NOMO-1 treated with DMSO at 0.1 percent for 48 hours (cell line): ENCODE results near the gene SPATA13.

ENCODE experiments used
- DNase-seq: peaks from one replicate; lab custom pipeline; 2025; ENCODE audit not compliant: unreplicated experiment; lab: John Stamatoyannopoulos, UW

SPATA13 gene

GRCh38 chr13:24141333-24141910 lies 19.1 kb upstream of the SPATA13 start:
- DNase-seq: no peak

GRCh38 chr13:24142453-24142852 lies 18.1 kb upstream of the SPATA13 start:
- no peak for DNase-seq

GRCh38 chr13:24142886-24143285 lies 17.6 kb upstream of the SPATA13 start:
- DNase-seq: no peak

GRCh38 chr13:24145240-24145639 lies 15.3 kb upstream of the SPATA13 start:
- no peak for DNase-seq

GRCh38 chr13:24145674-24146073 lies 14.8 kb upstream of the SPATA13 start:
- no peak for DNase-seq

GRCh38 chr13:24146961-24147569 lies 13.5 kb upstream of the SPATA13 start:
- DNase-seq: no peak

- no peak for DNase-seq
These were observed 13.0 kb upstream of the SPATA13 start for GRCh38 chr13:24147570-24147963.

GRCh38 chr13:24148414-24149235 lies 11.9 kb upstream of the SPATA13 start:
- DNase-seq: no peak

- DNase-seq: no peak
These were observed 11.1 kb upstream of the SPATA13 start for GRCh38 chr13:24149246-24150032.

GRCh38 chr13:24150572-24150971 lies 9.9 kb upstream of the SPATA13 start:
- no peak for DNase-seq

- no peak for DNase-seq
These were observed 8.7 kb upstream of the SPATA13 start for GRCh38 chr13:24151864-24152263.

- DNase-seq: no peak
These were observed 8.0 kb upstream of the SPATA13 start for GRCh38 chr13:24152292-24153214.

- DNase-seq: no peak
These were observed 7.2 kb upstream of the SPATA13 start for GRCh38 chr13:24153347-24153746.

- no peak for DNase-seq
These were observed 6.4 kb upstream of the SPATA13 start for GRCh38 chr13:24153979-24154701.

- no peak for DNase-seq
These were observed 1.2 kb upstream of the SPATA13 start for GRCh38 chr13:24159357-24159756.

- no peak for DNase-seq
These were observed 673 bp downstream of the SPATA13 start for GRCh38 chr13:24161010-24161775.

- DNase-seq: no peak
These were observed 1.5 kb downstream of the SPATA13 start for GRCh38 chr13:24161980-24162525.

GRCh38 chr13:24162604-24163003 lies 2.1 kb downstream of the SPATA13 start:
- DNase-seq: no peak

GRCh38 chr13:24165746-24166145 lies 5.2 kb downstream of the SPATA13 start:
- no peak for DNase-seq
